GM18873 (cell line): ENCODE data around the gene ARHGAP1.

Source experiments
- ATAC-seq: cut with Tn5 transposase; IDR thresholded peaks from one replicate; pipeline ENCODE4 v1.9.1; 2021; ENCODE audit warnings: mild to moderate bottlenecking, moderate library complexity, moderate number of reproducible peaks; ENCODE audit not compliant: unreplicated experiment, low FRiP score

The ARHGAP1 gene

DNA sequence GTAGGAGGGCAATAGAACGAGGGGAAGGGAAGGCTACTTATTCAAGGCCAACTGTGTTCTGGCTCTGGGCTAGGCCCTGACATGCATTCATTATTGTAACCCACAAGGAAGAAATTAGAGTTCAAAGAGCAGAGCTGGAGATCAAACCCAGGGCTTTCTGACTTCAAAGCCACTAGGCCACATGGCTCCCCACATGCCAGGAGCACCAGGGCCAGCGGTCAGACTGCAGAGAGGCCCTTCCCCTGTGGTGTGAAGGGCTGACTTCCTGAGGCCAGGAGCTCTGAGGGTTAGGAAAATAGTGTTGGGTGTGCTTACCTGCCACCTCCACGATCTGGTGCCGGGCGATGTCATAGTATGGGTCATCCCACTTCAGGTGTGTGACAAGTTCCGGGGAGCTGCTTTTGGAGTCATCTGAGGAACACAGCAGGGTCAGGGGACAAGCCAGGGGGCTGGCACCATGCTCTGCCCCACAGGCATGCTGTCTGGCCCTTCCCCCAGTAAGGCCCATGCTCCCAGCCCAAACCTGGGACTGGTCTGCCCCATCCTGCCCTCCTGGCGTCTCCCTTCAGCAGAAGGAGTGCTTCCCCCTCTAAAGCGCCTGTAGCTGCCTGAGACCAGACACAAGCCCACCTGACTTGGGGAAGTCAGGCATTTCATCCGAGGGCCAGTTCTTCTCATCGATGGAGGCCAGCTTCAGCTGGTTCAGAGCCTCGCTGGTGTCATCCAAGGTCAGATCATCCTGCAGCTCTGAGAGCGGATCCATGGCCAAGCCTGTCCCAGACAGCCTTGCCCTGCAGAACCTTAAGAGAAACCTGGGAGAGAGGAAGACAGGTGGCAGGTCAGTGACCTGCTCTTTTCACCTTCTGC is 4.8 kb downstream of the ARHGAP1 start:
- no peak for ATAC-seq

DNA sequence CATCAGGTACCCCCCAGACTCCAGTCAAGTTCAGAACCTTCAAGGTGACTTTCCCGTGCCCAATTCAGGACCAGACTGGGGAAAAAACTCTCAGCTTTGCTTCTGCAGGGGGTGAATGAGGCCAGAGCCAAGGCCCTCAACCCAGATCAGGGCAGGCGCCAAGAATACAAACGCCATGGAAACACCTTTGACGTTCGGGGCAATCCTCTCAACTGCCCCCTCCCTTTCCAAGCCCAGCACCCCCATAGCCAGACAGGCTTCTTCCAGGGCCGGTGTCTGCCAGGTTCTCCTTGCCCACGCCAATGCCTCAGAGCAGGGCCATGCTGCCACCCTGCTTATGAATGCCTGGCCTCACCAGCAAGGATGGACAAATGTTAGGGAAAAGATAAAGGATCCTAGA is 5.8 kb downstream of the ARHGAP1 start:
- no peak for ATAC-seq

DNA sequence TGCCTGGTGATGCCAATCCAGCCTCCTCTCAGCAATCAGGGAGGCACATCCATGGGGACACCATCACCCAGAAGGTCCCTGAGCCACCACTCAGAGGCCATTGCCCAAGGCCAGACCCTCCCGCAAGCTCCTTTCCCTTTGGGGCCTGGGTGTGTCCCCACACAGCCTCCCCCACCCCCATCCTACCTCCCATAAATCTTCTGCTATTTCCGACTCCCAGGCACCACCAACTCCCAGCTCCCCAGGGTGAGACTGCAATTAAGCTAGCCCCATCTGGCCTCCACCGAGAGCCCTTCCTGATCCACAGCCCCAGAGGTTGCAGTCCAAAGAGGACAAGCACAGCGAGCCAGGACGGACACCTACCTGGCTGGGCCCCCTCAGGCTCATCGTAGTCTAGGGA is 6.3 kb downstream of the ARHGAP1 start:
- no peak for ATAC-seq

DNA sequence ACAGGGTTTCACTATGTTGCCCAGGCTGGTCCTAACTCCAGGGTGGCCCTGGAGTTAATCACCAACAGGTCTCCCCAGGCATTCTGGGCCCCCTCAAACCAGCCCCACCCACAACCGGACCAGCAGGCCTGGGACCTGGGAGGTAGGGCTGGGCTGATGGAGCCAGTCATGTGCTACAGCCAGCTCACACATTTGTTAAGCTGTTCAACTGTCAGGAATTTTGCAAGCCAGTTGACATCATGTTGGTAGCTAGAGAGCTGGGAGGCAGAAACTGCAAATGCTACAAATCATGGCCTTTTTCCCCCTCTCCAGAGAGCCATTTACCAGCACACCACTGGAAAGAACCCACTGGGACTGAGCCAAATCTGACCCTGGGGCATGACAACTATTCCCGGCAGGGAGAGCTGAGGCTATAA is 6.8 kb downstream of the ARHGAP1 start:
- no peak for ATAC-seq

DNA sequence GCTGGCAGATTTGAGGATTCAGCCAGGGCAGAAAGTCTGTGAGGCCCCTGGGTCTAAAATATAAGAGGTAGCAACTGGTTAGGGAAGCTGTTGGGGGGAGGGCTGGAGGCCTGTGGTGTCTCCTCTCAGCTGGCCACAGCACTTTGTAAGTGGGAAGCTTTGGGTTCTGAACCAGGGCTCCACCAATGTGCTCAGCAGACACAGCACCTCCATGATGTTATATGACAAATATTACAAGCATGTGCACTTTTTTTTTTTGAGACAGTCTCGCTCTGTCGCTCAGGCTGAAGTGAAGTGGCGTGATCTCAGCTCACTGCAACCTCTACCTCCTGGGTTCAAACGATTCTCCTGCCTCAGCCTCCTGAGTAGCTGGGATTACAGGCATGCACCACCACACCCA is 8.0 kb downstream of the ARHGAP1 start:
- ATAC-seq, result no peak

DNA sequence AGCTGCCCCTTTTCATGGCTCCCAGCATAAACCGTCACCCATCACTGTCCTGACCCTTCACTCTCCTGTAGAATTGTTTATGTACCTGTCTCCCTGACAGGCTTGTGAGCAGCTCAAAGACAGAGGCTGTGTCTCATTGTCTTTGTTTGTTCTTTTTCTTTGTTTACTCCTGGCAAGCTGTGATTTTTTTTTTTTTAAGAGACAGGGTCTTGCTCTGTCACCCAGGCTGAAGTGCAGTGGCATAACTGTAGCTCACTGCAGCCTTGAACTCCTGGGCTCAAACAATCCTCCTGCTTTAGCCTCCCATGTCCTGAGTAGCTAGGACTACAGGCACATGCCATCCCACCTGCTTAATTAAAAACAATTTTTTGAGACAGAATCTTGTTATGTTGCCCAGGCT is 9.7 kb downstream of the ARHGAP1 start:
- no peak for ATAC-seq

DNA sequence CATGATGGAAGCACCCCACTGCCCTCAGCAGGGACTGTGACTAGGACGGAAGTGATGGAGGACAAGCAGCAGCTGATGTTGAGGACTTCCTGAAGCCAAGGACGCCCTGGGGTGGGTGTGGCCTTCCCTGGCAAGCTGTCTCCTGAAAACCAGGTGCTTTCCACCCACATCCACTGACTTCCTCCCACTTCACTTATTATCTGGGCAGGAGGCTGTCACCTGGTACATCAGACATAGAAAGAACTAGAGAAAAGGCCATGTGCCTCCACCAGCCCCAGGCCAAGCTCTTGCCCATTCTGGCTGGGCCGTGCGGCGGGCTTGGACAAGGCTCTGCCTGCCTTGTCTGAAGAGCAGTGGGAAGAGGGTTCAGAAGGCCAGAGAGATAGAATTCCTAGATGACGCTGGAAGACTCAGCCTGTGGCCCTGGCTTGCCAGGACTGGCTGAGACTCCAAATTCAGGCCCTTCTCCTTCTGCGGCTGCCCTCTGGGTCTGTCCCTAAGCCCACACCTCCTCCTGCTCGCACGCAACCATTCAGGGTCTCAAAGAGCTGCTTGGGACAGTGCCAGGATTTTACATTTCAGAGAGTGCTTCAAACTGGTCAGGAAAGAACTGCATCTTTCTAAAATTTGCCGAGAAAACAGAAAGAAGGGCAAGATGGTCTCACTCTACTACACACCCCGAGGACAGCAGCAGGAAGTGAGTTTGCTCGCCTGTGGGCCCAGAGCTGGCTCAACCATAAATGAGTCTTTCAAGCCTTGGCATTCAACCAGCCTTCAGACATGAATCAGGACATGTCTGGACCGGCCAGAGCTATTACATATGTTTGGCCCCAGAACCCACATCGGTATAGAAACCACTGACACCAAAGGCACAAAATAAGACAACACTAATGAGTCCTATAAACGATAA is 13.3 kb downstream of the ARHGAP1 start:
- no peak for ATAC-seq

DNA sequence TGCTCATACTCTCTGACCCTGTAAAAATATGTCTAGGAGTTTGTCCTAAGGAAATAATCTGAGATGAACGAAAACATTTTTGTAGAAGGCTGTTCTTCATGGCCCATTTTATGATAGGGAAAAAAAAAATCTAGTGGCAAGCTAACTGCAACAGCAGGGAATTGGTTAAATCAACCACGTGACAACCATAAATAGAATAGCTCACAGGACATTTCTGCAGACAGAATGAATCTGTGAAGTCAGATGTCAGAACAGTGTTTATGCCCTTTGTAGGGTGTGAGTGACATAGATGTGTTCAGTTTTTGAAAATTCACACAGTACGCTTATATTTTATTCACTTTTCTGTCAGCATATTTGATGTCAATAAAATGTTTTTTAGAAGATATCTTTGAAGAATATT is 16.1 kb downstream of the ARHGAP1 start:
- no peak for ATAC-seq

DNA sequence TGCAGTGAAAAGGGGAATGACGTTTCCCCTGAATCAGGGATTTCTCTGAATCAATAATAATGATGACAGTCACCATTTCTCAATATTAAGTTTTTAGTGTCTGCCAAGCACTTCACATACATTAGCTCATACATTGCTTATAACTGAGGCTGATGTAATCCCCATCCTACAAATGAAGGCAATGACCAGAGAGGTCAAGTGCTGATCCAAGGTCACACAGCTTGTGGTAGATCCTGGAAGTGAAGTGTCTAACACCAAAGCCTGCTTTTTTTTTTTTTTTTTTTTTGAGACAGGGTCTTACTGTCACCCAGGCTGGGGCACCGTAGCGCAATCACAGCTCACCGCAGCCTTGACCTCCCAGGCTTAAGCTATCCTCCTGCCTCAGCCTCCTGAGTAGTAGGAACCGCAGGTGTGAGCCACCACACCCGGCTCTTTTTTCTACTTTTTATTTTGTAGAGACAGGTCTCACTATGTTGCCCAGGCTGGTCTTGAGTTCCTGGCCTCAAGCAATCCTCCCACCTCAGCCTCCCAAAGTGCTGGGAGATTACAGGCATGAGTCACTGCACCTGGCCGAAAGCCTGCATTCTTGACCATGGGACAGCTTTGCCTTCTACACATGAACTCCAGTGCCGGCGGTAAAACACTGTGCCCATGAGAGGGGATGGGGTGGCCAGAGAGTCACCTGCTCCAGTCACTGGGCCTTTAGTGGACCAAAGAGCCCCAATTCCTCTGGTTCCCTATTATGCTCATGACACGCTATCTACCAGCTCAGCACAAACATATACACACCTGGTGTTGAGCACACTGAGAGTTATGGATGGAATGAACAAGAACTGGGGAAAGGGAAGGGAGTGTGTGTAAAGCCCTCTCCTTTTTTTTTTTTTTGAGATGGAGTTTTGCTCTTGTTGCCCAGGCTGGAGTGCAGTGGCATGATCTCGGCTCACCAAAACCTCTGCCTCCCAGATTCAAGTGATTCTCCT is 17.4 kb downstream of the ARHGAP1 start:
- no peak for ATAC-seq

DNA sequence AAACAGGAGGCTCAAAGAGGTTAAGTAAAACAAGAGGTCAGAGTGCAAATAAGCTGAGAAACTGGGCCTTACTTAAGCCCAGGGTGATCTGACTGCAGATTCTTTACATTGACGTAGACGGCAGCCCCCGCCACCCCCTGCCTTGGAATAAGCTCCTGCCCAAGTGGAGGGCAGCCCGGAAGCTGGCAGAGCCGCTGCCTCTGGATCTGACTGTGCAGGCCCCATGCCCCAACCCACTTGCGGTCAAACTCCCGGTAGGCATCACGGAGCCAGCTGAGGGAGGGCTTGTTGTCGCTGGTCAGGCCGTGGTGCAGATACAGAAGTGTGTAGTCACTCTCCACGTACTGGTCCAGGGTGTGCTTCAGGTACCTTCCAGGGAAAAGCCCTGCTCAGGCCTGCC is 18.6 kb downstream of the ARHGAP1 start:
- ATAC-seq, result no peak

DNA sequence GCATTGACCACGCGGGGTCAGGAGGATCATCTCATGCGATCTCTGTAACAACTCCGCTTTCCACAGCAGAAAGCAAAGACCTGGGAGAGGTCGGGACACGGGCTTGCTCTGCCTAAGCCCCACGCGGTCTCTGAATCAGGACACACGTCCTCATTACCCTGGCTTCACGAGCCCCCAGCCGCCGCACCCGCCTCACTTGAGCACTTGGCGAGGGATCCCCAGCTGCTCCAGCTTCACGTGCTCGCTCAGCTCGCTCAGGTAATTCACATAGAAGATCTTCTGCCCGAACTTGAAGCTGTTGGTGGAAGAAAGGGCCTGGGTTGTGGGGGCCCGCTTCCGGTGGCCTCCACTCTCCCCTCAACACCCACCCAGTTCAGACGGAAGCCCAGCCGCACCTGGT is 19.6 kb downstream of the ARHGAP1 start:
- ATAC-seq, result no peak

DNA sequence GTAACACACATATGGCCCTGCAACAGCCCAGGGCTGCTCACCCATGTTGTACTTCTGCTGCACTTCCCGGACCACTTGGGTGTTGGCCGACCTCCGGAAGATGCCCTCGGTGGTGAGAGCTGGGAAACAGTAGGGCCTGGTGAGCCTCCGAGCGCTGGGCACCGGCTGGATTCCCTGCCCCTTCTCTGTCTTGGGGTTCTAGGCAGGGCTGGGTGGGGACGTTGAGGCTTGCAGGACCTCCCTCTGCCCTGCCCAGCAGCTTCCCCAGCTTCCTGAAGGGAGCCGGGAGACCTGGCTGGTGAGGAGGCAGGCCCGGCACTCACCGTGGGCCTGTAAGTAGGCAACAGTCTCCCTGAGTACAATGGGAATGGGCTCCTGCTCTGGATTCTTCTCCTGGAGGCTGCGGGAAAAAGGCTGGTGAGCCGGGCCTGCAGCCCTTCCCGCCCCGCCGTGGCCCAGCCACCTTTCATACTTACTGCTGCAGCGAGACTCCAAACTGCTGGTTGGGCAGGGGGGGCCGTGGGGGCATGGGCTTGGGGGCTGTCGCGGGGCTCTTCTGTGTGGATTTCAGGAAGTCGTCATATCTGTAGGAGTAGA is 20.2 kb downstream of the ARHGAP1 start:
- ATAC-seq, result no peak

DNA sequence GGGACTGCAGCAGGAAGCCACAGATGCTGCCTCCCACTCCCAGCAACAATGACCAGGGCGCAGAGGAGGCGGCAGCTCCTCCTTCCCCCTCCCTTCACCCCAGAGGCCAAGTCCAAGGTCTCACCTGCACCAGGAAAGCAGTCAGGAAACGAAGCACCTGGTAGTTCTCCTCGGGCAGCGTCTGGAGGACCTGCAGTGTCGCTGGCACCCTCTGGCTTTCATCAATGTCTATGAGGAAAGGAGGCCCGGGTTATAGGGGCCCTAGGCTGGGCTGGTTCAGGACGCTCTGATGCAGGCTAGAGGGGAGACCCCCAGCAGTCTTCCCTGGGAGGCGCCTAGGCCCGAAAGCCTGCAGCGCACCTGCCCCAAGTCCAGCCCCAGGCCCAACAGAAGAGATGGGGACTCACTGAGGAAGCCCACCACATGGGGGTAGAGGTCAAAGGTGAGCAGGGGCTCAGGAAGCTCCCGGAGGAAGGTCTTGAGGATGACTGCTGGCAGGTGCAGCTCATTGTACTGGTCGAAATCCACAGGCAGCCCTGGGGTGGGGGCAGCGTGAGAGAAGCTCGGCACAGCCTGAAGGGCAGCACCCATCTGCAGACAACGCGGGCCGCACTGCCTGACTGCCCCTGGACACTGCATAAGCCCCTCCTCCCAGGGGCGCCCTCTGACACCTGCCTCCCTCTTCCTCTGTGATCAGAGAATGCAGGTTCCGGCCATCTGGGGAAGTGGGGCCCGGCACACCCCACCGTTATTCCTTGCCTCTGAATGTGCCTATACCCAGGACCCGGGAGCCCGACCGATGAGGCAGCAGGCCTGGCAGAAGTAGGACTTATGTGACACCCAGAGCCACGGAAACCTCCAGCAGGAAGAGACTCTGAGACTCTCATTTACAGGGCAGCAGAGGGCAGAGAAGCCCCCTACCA is 20.9 kb downstream of the ARHGAP1 start:
- no peak for ATAC-seq

DNA sequence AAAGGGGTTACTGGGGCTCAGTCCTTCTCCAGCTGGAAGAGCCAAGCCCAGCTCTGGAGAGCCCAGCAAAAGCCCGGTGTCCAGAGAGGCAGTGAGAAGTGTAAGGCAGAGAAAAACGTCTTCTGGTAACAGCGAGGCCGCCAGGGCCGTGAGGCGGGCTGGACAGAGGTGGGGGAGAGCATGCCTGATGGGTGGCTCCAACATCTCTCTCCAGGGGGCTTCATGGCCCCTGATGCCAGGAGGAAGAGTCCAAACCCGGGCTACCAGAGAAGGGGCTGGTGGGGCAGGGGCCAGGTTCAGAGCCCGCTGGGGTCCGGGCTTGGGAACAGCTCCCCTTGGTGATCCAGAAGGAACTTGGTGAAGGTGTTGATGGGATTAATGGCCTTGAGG is 21.7 kb downstream of the ARHGAP1 start:
- no peak for ATAC-seq

DNA sequence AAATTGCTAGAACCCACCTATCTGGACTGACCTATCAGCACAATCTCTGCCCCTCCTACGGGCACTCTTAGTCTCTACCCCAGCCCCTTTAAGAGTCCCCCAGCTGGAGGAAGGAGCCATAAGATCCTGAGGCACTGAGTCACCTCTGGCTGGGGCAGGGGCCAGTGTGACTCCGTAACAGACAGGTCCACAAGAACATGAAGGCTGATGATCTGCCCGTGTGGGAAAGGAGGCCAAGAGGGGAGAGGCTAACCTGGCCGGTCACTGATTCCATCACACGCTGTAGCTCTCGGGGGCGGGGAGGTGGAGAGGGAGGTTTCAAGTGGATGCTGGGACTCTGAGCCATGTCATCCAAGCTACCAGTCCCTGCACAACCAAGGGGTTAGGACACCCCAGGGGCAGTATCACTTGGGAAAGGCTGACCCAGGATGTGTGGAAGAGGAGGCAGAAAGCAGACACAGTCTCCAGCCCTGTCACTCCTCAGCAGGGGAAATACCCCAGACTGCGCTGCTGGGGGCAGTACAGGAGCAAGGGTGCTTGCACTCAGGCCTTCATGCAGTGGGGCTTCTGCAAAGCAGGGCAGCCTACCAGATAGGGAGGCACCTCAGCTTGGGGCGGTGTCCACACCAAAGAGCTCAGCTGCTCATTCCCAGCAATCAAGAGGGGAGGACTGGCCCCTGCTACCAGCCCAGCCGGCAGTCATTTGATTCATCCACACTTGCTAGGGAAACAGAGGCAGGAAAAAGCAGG is 22.3 kb downstream of the ARHGAP1 start:
- no peak for ATAC-seq

DNA sequence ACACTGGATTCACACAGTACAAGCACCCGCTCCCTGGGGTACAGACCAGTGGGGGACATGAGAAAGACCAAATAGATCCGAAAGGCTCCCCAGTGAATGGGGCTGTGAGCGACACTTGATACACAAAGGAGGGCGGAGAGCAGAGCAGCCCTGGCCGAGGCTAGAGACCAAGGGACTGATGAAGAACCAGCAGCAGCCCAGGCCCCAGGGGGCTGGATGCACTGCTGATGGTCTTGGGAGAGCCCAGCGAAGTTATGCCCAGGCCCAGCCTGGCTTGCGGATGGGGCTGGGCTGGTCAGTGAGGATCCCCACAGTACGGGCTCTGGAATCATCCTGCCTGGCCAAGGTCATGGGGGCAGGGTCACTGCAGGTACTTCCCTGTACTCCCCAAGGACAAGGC is 23.2 kb downstream of the ARHGAP1 start:
- no peak for ATAC-seq

DNA sequence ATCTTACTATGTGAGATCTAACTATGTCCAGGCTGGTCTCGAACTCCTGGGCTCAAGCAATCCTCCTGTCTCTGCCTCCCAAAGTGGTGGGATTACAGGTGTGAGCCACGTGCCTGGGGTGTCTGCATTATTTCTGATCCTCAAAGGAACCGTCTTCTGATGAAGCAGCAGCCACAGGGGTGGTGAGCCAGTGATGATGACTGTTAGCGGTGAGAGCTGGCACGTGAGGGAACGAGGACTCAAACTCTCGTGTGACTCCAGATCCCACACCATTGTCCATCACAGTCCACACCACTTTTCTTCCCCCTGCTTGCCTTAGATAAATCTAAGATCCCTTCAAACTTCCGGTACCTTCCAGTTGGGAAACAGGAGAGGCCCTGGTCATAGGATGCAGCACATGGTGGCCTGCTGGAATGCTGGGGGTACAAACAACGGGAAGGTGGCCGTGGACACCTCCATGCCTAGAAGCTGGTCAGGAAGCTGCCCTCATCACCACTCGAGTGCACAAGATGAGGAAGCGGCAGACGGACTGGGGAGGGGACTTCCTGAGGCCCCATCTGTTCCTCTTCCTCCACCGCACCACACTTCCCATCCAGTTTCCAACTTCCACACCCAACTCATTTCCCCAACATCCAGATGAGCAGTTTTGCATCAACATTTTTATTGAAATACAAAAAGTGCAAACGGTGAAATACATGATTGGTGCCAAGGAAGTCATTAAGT is 23.8 kb downstream of the ARHGAP1 start:
- ATAC-seq, result no peak

DNA sequence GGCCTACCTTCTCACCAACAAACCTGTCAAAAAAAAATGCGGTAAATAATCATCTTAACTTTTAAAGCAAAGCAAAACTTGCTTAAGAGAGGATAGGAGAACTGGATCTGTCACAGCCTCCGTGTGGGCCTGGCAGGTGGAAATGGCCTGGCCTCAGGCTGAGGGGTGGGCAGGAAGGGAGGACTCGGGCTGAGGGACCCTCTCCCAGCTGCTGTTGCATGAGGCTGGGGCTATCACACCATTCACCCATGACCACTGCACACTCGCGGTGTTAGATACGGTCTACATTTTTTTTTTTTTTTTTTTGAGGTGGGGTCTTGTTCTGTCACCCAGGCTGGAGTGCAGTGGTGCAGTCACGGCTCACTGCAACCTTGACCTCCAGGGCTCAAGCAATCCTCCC is 24.5 kb downstream of the ARHGAP1 start:
- no peak for ATAC-seq
